GM18511 (cell line): ENCODE data around the gene LAMC1.
"Not testable (repeated sequence)": the region's sequence is repeated elsewhere in the genome, so short reads cannot be mapped to it uniquely, and the experiment has no call there.

Experiments used
- ATAC-seq: cut with Tn5 transposase; IDR thresholded peaks from one replicate; pipeline ENCODE4 v1.9.1; 2021; ENCODE audit warnings: mild to moderate bottlenecking, moderate library complexity; ENCODE audit not compliant: unreplicated experiment

Gene LAMC1

GRCh38 chr1:183040547-183040971 is 17.3 kb downstream of the LAMC1 start:
- no peak for ATAC-seq

GRCh38 chr1:183043254-183043653 is 20.0 kb downstream of the LAMC1 start:
- no peak for ATAC-seq

GRCh38 chr1:183043872-183044854 is 20.9 kb downstream of the LAMC1 start:
- ATAC-seq = no peak

GRCh38 chr1:183044893-183045649 is 21.9 kb downstream of the LAMC1 start:
- no peak for ATAC-seq

GRCh38 chr1:183048087-183049085 is 25.2 kb downstream of the LAMC1 start:
- peak; percentile 99 for ATAC-seq

GRCh38 chr1:183051546-183051945 is 28.3 kb downstream of the LAMC1 start:
- ATAC-seq = no peak

GRCh38 chr1:183052861-183053260 is 29.6 kb downstream of the LAMC1 start:
- ATAC-seq = no peak

- no peak for ATAC-seq
These were observed 35.8 kb downstream of the LAMC1 start for GRCh38 chr1:183058851-183059502.

GRCh38 chr1:183061194-183061593 is 38.0 kb downstream of the LAMC1 start:
- no peak for ATAC-seq

GRCh38 chr1:183063349-183063748 is 40.1 kb downstream of the LAMC1 start:
- no peak for ATAC-seq

GRCh38 chr1:183065168-183065706 is 42.0 kb downstream of the LAMC1 start:
- ATAC-seq = no peak

- ATAC-seq = not testable (repeated sequence)
These were observed 43.2 kb downstream of the LAMC1 start for GRCh38 chr1:183066432-183066831.

GRCh38 chr1:183069562-183070216 is 46.5 kb downstream of the LAMC1 start:
- ATAC-seq = no peak

GRCh38 chr1:183070234-183070922 is 47.2 kb downstream of the LAMC1 start:
- no peak for ATAC-seq

GRCh38 chr1:183070923-183071618 is 47.9 kb downstream of the LAMC1 start:
- peak; percentile 94 for ATAC-seq

GRCh38 chr1:183072595-183072994 is 49.4 kb downstream of the LAMC1 start:
- ATAC-seq = not testable (repeated sequence)

- no peak for ATAC-seq
These were observed 50.1 kb downstream of the LAMC1 start for GRCh38 chr1:183073320-183073719.

GRCh38 chr1:183074215-183074614 is 51.0 kb downstream of the LAMC1 start:
- no peak for ATAC-seq
